ENCODE results near the gene MFAP1. TPM values are rescaled to one million over a fixed set of nuclear protein-coding genes. Genes with fewer than 3 reads are reported as not detected.

The MFAP1 gene
- total RNA-seq, 2 experiments from 2014 or later = 39.8 to 43.1 TPM

- POLR2A ChIA-PET = interaction anchor here (1.6 kb wide), 1 partner anchor 8 kb away, joined by 3 read pairs; no protein-coding TSS in a partner anchor
- CTCF ChIA-PET = no interaction called here
- DNase-seq (no peak), ATAC-seq (no peak)
- no peaks in the 10 kb centered on the region for H3K27me3 Mint-ChIP-seq
- no peak overlapping the region for H3K27ac Mint-ChIP-seq
- H3K36me3 Mint-ChIP-seq (ENCODE audit: low read depth) = peaks cover 56% of the 10 kb centered on the region
- intact Hi-C loops (cut with micrococcal nuclease) = no loop called here
- H3K4me1 Mint-ChIP-seq (ENCODE audit: low read depth) = no peaks in the 10 kb centered on the region
- H3K4me3 Mint-ChIP-seq = no peak overlapping the region
- no peaks in the 10 kb centered on the region for H3K9me3 Mint-ChIP-seq
- no peak for TF ChIP-seq CTCF (IDR thresholded peaks at IDR 0.05)
Measured at GRCh38 chr15:43762824-43763223, 61.7 kb downstream of the MFAP1 start.

Small RNA genes within 50 kb of the gene (microRNA-seq; reads per million reads assigned to microRNA genes)
- not detected for gene MIR1282 (ENCODE audit: borderline microRNAs expressed, borderline replicate concordance)

Other genes with a start within 250 kb of the MFAP1 start
- 10 to 100 TPM; 48.5 to 55.9 TPM for gene PPIP5K1, start 234.5 kb downstream of the MFAP1 start, total RNA-seq
- gene CKMT1B, start 230.7 kb downstream of the MFAP1 start, total RNA-seq = under 1 TPM; 0.18 to 0.41 TPM
- under 1 TPM; 0.36 to 0.72 TPM for gene STRC, start 205.9 kb downstream of the MFAP1 start, total RNA-seq
- 1 to 10 TPM; 6.6 to 9.0 TPM for gene CATSPER2, start 175.8 kb downstream of the MFAP1 start, total RNA-seq
- under 1 TPM; 0.32 to 0.38 TPM for gene CKMT1A, start 130.8 kb downstream of the MFAP1 start, total RNA-seq
- 100 to 1,000 TPM; 213 to 241 TPM for gene PDIA3, start 78.3 kb downstream of the MFAP1 start, total RNA-seq
- 1 to 10 TPM; 2.3 to 2.4 TPM for gene ELL3, start 47.7 kb downstream of the MFAP1 start, total RNA-seq
- 100 to 1,000 TPM; 775 to 810 TPM for gene SERF2, start 32.4 kb downstream of the MFAP1 start, total RNA-seq
- gene SERINC4, start 24.5 kb downstream of the MFAP1 start, total RNA-seq = under 1 TPM in 1 of 2 experiments, not detected in 1; 0.09 TPM
- gene HYPK, start 24.1 kb downstream of the MFAP1 start, total RNA-seq = 10 to 100 TPM; 15.5 to 16.1 TPM
- gene WDR76, start 2.3 kb upstream of the MFAP1 start, total RNA-seq = 10 to 100 TPM; 69.9 to 79.3 TPM

Measured in activated CD8-positive, alpha-beta T cell treated with anti-CD3 and anti-CD28 coated beads for 36 hours (primary cell).